SK-N-SH (cell line): ENCODE data around the gene ITGB8. TPM values are rescaled to one million over a fixed set of nuclear protein-coding genes. Genes with fewer than 3 reads are reported as not detected.

ENCODE experiments used
- CTCF ChIA-PET: fragments of 300-600, 350-600 bp; formaldehyde crosslinking; extraction: SDS; loops from one replicate; lab custom pipeline; 2021; lab: Yijun Ruan, JAX
- POLR2A ChIA-PET: fragments of 350-600 bp; sonication (Branson Sonifier 250); formaldehyde crosslinking; extraction: SDS; loops from one replicate; lab custom pipeline; 2020; ENCODE audit warnings: antibody characterized with exemption, inconsistent platforms; lab: Yijun Ruan, JAX
- DNase-seq: peaks from one replicate; pipeline ENCODE4 v3.0.0; 2012
- H2AFZ ChIP-seq: fragments of 200-600 bp; sonication (generic); 2 replicates; pipeline ENCODE4 v1.8.1; 2016; ENCODE audit warnings: antibody characterized with exemption, mild to moderate bottlenecking, low read depth
- H3F3A ChIP-seq: fragments of 200-600 bp; sonication (generic); replicated peaks from 2 replicates; pipeline ENCODE3; 2016; ENCODE audit warnings: antibody characterized with exemption, mild to moderate bottlenecking; ENCODE audit not compliant: insufficient read depth
- H3K27ac ChIP-seq, 2 experiments: fragments of 200-500 bp in 1 of 2; fragments of 200-600 bp in 1 of 2; sonication (Bioruptor generic) in 1 of 2; sonication (generic), shearing (Covaris generic) in 1 of 2; 2 replicates each; pipeline versions ENCODE4 v1.5.1 to v1.6.1; 2014 to 2016; ENCODE audit warnings: low read depth in 2 of 2, inconsistent platforms in 1 of 2, low read length in 1 of 2, mild to moderate bottlenecking in 1 of 2, mixed read lengths in 1 of 2
- H3K27me3 ChIP-seq: fragments of 200-600 bp; sonication (generic), shearing (Covaris generic); 2 replicates; pipeline ENCODE4 v1.6.1; 2016; ENCODE audit warnings: mixed run types; ENCODE audit not compliant: insufficient read depth
- H3K36me3 ChIP-seq, 2 experiments: fragments of 200-500 bp in 1 of 2; fragments of 200-600 bp in 1 of 2; sonication (Bioruptor generic) in 1 of 2; sonication (generic) in 1 of 2; replicated peaks in 1 of 2; 2 replicates each; pipeline versions ENCODE3 to v1.5.1; 2014 to 2016; ENCODE audit warnings: low read length in 1 of 2, mild to moderate bottlenecking in 1 of 2; ENCODE audit not compliant: insufficient read depth in 2 of 2, control insufficient read depth in 1 of 2
- H3K4me1 ChIP-seq, 2 experiments: fragments of 200-500 bp in 1 of 2; fragments of 200-600 bp in 1 of 2; sonication (Bioruptor generic) in 1 of 2; sonication (generic), shearing (Covaris generic) in 1 of 2; 2 replicates each; pipeline versions ENCODE4 v1.5.1 to v1.6.1; 2014 to 2016; ENCODE audit warnings: low read depth in 1 of 2, low read length in 1 of 2, mixed run types in 1 of 2; ENCODE audit not compliant: insufficient read depth in 2 of 2, control insufficient read depth in 1 of 2
- H3K4me2 ChIP-seq: fragments of 200-600 bp; sonication (generic), shearing (Covaris generic); 2 replicates; pipeline ENCODE4 v1.6.1; 2017; ENCODE audit warnings: mixed run types
- H3K4me3 ChIP-seq, 2 experiments: fragments of 200-500 bp in 1 of 2; fragments of 200-600 bp in 1 of 2; sonication (Bioruptor generic) in 1 of 2; sonication (generic), shearing (Covaris generic) in 1 of 2; 2 replicates each; pipeline versions ENCODE4 v1.5.1 to v1.8.1; 2014 to 2016; ENCODE audit warnings: low read depth in 2 of 2, inconsistent platforms in 1 of 2, low read length in 1 of 2, mild to moderate bottlenecking in 1 of 2, mixed read lengths in 1 of 2, moderate library complexity in 1 of 2
- H3K79me2 ChIP-seq: fragments of 200-600 bp; sonication (generic); 2 replicates; pipeline ENCODE4 v1.8.1; 2017; ENCODE audit warnings: mild to moderate bottlenecking; ENCODE audit not compliant: insufficient read depth
- H3K9ac ChIP-seq: fragments of 200-600 bp; sonication (generic); 2 replicates; pipeline ENCODE4 v1.6.1; 2017; ENCODE audit warnings: mixed run types
- H3K9me2 ChIP-seq: fragments of 200-600 bp; sonication (generic); 2 replicates; pipeline ENCODE4 v1.6.1; 2017; ENCODE audit warnings: mixed run types
- H3K9me3 ChIP-seq: fragments of 200-600 bp; sonication (generic); 2 replicates; pipeline ENCODE4 v1.6.1; 2017; ENCODE audit warnings: mixed run types, mild to moderate bottlenecking, moderate library complexity
- H4K20me1 ChIP-seq: fragments of 200-600 bp; sonication (generic); 2 replicates; pipeline ENCODE4 v1.6.1; 2017; ENCODE audit warnings: mild to moderate bottlenecking, mixed run types; ENCODE audit not compliant: insufficient read depth
- ELF1 ChIP-seq: IDR thresholded peaks from 2 replicates; pipeline ENCODE4 v1.4.0; 2012
- EP300 ChIP-seq, 2 experiments: IDR thresholded peaks; 2 replicates each; pipeline versions ENCODE4 v1.4.0 to v1.6.1; 2012; ENCODE audit warnings: borderline replicate concordance in 1 of 2, low read depth in 1 of 2, low read length in 1 of 2
- EZH2phosphoT487 ChIP-seq: fragments of 200-600 bp; sonication (generic); IDR thresholded peaks from 2 replicates; pipeline ENCODE4 v1.6.1; 2017; ENCODE audit warnings: low read depth, mixed run types, mild to moderate bottlenecking, antibody characterized with exemption, moderate library complexity, borderline replicate concordance
- FOSL2 ChIP-seq: IDR thresholded peaks from 2 replicates; pipeline ENCODE4 v1.4.0; 2012; ENCODE audit warnings: low read depth, mild to moderate bottlenecking, moderate library complexity, borderline replicate concordance
- JUND ChIP-seq: IDR thresholded peaks from 2 replicates; pipeline ENCODE4 v1.4.0; 2012
- MEF2A ChIP-seq: IDR thresholded peaks from 2 replicates; pipeline ENCODE4 v1.4.0; 2012; ENCODE audit warnings: low read depth, borderline replicate concordance
- MXI1 ChIP-seq: IDR thresholded peaks from 2 replicates; pipeline ENCODE4 v1.6.1; 2012; ENCODE audit warnings: mild to moderate bottlenecking, low read depth, low read length, improper control_type of control experiment
- RAD21 ChIP-seq: IDR thresholded peaks from 2 replicates; pipeline ENCODE4 v1.6.1; 2012; ENCODE audit warnings: mild to moderate bottlenecking, low read length
- RCOR1 ChIP-seq: fragments of 150-350 bp; IDR thresholded peaks from 2 replicates; pipeline ENCODE4 v1.6.1; 2017; ENCODE audit warnings: antibody characterized with exemption, low read length
- RFX5 ChIP-seq: IDR thresholded peaks from 2 replicates; pipeline ENCODE4 v1.6.1; 2012; ENCODE audit warnings: mild to moderate bottlenecking, improper control_type of control experiment, low read length
- TAF1 ChIP-seq: IDR thresholded peaks from 2 replicates; pipeline ENCODE4 v1.6.1; 2012; ENCODE audit warnings: low read depth, mild to moderate bottlenecking, low read length, moderate library complexity, borderline replicate concordance
- WGBS: methylation state at CpG from one replicate; pipeline ENCODE4 v1.1.6; 2017; ENCODE audit warnings: low lambda C conversion rate; 5-methylcytosine and 5-hydroxymethylcytosine counted together
- polyA plus RNA-seq, 3 experiments: library from polyadenylated mRNA; depleted of rRNA; stranded (reverse); fragments of >200 nt; gene quantifications; 2 replicates each; pipeline ENCODE4 v1.2.3, GENCODE V29; 2012
- TF ChIP-seq, protein P1 (sequence below): IDR thresholded peaks from 2 replicates; pipeline ENCODE4 v1.6.1; 2012; ENCODE audit warnings: mild to moderate bottlenecking, low read depth, low read length, moderate library complexity
- TF ChIP-seq, protein P2 (sequence below): IDR thresholded peaks from 2 replicates; pipeline ENCODE4; 2012
- TF ChIP-seq, protein P3 (sequence below): IDR thresholded peaks from 2 replicates; pipeline ENCODE4 v1.4.0; 2012; ENCODE audit warnings: low read depth
- TF ChIP-seq, protein P4 (sequence below): fragments of 200-600 bp; sonication (generic); IDR thresholded peaks from 2 replicates; pipeline ENCODE4 v1.6.1; 2017; ENCODE audit warnings: antibody characterized with exemption, mild to moderate bottlenecking, moderate library complexity
- TF ChIP-seq, protein P5 (sequence below): IDR thresholded peaks from 2 replicates; pipeline ENCODE4 v1.4.0; 2012; ENCODE audit warnings: low read depth, borderline replicate concordance

The ITGB8 gene
- polyA plus RNA-seq, 1 of the 3 experiments (the other 2 are of a cell fraction): 0.62 TPM

DNA sequence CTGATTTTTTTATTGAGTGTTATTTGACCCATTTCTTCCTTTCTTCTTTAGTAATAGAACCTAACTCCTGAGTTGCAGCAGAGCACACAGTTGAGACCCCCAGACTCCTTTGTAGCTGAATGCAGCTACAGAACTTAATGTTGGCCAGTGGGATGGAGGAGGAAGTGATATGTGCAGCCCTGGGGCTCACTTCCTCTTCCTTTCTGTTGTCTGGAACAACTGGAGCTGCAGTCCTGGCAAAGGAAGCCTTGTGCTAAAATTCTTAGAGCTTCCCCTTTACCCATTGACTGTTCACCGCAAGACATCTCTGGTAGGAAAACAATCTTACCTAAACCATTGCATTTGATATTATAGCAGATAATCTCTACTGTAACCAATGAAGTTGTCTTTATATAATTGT lies 86.6 kb downstream of the ITGB8 start:
- CTCF ChIA-PET: interaction anchor here (0.9 to 1.5 kb wide), 2 partner anchors 13 to 235 kb away, joined by 3 to 4 read pairs; no protein-coding TSS in a partner anchor
- WGBS: 100% methylated on average over 1 of the region's 1 CpG

More for the DNA sequence above, 86.6 kb downstream of the ITGB8 start:
- H3K9me2 ChIP-seq: no peaks in the 10 kb centered on the region
- no peaks in the 10 kb centered on the region for H3K9me3 ChIP-seq
- H3K27me3 ChIP-seq: no peaks in the 10 kb centered on the region
- H3K27ac ChIP-seq: no peak overlapping the region
- no peak overlapping the region for H2AFZ ChIP-seq
- TF ChIP-seq RCOR1 (no peak), MEF2A (no peak), JUND (no peak), EZH2phosphoT487 (no peak), RFX5 (no peak), EP300 (IDR thresholded peaks at IDR 0.05; ENCODE audit: borderline replicate concordance in 1 of 2, low read depth in 1 of 2, low read length in 1 of 2) (no peak), TAF1 (no peak), FOSL2 (no peak), RAD21 (no peak), MXI1 (no peak), ELF1 (no peak)
- TF ChIP-seq, protein P1, sequence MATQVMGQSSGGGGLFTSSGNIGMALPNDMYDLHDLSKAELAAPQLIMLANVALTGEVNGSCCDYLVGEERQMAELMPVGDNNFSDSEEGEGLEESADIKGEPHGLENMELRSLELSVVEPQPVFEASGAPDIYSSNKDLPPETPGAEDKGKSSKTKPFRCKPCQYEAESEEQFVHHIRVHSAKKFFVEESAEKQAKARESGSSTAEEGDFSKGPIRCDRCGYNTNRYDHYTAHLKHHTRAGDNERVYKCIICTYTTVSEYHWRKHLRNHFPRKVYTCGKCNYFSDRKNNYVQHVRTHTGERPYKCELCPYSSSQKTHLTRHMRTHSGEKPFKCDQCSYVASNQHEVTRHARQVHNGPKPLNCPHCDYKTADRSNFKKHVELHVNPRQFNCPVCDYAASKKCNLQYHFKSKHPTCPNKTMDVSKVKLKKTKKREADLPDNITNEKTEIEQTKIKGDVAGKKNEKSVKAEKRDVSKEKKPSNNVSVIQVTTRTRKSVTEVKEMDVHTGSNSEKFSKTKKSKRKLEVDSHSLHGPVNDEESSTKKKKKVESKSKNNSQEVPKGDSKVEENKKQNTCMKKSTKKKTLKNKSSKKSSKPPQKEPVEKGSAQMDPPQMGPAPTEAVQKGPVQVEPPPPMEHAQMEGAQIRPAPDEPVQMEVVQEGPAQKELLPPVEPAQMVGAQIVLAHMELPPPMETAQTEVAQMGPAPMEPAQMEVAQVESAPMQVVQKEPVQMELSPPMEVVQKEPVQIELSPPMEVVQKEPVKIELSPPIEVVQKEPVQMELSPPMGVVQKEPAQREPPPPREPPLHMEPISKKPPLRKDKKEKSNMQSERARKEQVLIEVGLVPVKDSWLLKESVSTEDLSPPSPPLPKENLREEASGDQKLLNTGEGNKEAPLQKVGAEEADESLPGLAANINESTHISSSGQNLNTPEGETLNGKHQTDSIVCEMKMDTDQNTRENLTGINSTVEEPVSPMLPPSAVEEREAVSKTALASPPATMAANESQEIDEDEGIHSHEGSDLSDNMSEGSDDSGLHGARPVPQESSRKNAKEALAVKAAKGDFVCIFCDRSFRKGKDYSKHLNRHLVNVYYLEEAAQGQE: no peak
- TF ChIP-seq, protein P2, sequence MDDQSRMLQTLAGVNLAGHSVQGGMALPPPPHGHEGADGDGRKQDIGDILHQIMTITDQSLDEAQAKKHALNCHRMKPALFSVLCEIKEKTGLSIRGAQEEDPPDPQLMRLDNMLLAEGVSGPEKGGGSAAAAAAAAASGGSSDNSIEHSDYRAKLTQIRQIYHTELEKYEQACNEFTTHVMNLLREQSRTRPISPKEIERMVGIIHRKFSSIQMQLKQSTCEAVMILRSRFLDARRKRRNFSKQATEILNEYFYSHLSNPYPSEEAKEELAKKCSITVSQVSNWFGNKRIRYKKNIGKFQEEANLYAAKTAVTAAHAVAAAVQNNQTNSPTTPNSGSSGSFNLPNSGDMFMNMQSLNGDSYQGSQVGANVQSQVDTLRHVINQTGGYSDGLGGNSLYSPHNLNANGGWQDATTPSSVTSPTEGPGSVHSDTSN: no peak
- TF ChIP-seq, protein P3, sequence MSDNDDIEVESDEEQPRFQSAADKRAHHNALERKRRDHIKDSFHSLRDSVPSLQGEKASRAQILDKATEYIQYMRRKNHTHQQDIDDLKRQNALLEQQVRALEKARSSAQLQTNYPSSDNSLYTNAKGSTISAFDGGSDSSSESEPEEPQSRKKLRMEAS: no peak
- TF ChIP-seq, protein P4, sequence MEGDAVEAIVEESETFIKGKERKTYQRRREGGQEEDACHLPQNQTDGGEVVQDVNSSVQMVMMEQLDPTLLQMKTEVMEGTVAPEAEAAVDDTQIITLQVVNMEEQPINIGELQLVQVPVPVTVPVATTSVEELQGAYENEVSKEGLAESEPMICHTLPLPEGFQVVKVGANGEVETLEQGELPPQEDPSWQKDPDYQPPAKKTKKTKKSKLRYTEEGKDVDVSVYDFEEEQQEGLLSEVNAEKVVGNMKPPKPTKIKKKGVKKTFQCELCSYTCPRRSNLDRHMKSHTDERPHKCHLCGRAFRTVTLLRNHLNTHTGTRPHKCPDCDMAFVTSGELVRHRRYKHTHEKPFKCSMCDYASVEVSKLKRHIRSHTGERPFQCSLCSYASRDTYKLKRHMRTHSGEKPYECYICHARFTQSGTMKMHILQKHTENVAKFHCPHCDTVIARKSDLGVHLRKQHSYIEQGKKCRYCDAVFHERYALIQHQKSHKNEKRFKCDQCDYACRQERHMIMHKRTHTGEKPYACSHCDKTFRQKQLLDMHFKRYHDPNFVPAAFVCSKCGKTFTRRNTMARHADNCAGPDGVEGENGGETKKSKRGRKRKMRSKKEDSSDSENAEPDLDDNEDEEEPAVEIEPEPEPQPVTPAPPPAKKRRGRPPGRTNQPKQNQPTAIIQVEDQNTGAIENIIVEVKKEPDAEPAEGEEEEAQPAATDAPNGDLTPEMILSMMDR: no peak
- TF ChIP-seq, protein P5, sequence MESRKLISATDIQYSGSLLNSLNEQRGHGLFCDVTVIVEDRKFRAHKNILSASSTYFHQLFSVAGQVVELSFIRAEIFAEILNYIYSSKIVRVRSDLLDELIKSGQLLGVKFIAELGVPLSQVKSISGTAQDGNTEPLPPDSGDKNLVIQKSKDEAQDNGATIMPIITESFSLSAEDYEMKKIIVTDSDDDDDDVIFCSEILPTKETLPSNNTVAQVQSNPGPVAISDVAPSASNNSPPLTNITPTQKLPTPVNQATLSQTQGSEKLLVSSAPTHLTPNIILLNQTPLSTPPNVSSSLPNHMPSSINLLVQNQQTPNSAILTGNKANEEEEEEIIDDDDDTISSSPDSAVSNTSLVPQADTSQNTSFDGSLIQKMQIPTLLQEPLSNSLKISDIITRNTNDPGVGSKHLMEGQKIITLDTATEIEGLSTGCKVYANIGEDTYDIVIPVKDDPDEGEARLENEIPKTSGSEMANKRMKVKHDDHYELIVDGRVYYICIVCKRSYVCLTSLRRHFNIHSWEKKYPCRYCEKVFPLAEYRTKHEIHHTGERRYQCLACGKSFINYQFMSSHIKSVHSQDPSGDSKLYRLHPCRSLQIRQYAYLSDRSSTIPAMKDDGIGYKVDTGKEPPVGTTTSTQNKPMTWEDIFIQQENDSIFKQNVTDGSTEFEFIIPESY: no peak
- TF ChIP-seq, all 33 proteins: peak for 0
- no peaks in the 10 kb centered on the region for H3F3A ChIP-seq
- no peak overlapping the region for H3K4me3 ChIP-seq
- no peaks in the 10 kb centered on the region for H3K4me1 ChIP-seq
- no peaks in the 10 kb centered on the region for H3K79me2 ChIP-seq
- H3K36me3 ChIP-seq: no peaks in the 10 kb centered on the region
- no peak overlapping the region for H3K4me2 ChIP-seq
- POLR2A ChIA-PET: no interaction called here
- H3K9ac ChIP-seq: no peak overlapping the region
- no peak for DNase-seq
- H4K20me1 ChIP-seq: no peaks in the 10 kb centered on the region
